Stimulated activated CD4-positive, alpha-beta T cell treated with anti-CD3 and anti-CD28 coated beads, Interleukin-1b, Interleukin-23, amount 100 ng/mL, for 4 hours (primary cell): ENCODE results near the gene NAE1.
"Not testable (repeated sequence)": the region's sequence is repeated elsewhere in the genome, so short reads cannot be mapped to it uniquely, and the experiment has no call there.

Experiments used
- DNase-seq, 2 donors: peaks; one replicate each; pipeline ENCODE4 v3.0.0-alpha.2; 2020; ENCODE audit warnings: low read depth in 2 of 2

The NAE1 gene

GRCh38 chr16:66830422-66831404 lies at the start of gene NAE1:
TSS of gene NAE1 (minus strand) at chr16:66830976. CDS start at chr16:66830899, 77 bp downstream.
- DNase-seq, result peak; percentile 85 to 89

- peak in 1 of 2 donors; percentile 40 for DNase-seq
Measured at GRCh38 chr16:66878067-66878466, 47.3 kb upstream of the NAE1 start.

GRCh38 chr16:66874079-66874775 lies 43.5 kb upstream of the NAE1 start:
- DNase-seq, result no peak

GRCh38 chr16:66873685-66874055 lies 42.9 kb upstream of the NAE1 start:
- no peak for DNase-seq

GRCh38 chr16:66872943-66873684 lies 42.3 kb upstream of the NAE1 start:
- peak; percentile 76 to 85 for DNase-seq

- DNase-seq, result no peak
Measured at GRCh38 chr16:66872559-66872942, 41.8 kb upstream of the NAE1 start.

GRCh38 chr16:66871840-66872239 lies 41.1 kb upstream of the NAE1 start:
- no peak for DNase-seq

GRCh38 chr16:66871363-66871762 lies 40.6 kb upstream of the NAE1 start:
- DNase-seq, result not testable (repeated sequence)

GRCh38 chr16:66869424-66869823 lies 38.6 kb upstream of the NAE1 start:
- DNase-seq, result no peak

GRCh38 chr16:66863707-66864106 lies 32.9 kb upstream of the NAE1 start:
- DNase-seq, result no peak

GRCh38 chr16:66862023-66862520 lies 31.3 kb upstream of the NAE1 start:
- no peak for DNase-seq

GRCh38 chr16:66859397-66860068 lies 28.8 kb upstream of the NAE1 start:
- DNase-seq, result no peak

GRCh38 chr16:66858740-66859396 lies 28.1 kb upstream of the NAE1 start:
- no peak for DNase-seq

GRCh38 chr16:66857437-66857836 lies 26.7 kb upstream of the NAE1 start:
- no peak for DNase-seq

GRCh38 chr16:66856801-66857200 lies 26.0 kb upstream of the NAE1 start:
- DNase-seq, result no peak

- no peak for DNase-seq
Measured at GRCh38 chr16:66856184-66856730, 25.5 kb upstream of the NAE1 start.

- no peak for DNase-seq
Measured at GRCh38 chr16:66853261-66854139, 22.7 kb upstream of the NAE1 start.

GRCh38 chr16:66851166-66851964 lies 20.6 kb upstream of the NAE1 start:
- DNase-seq, result no peak
